UCSD-AML1 (cell line): ENCODE data around the gene ANKRD37.
"Not testable (repeated sequence)": the region's sequence is repeated elsewhere in the genome, so short reads cannot be mapped to it uniquely, and the experiment has no call there.

Experiments used
- DNase-seq: peaks from one replicate; lab custom pipeline; 2025; ENCODE audit not compliant: unreplicated experiment; lab: John Stamatoyannopoulos, UW

ANKRD37 gene, protein sequence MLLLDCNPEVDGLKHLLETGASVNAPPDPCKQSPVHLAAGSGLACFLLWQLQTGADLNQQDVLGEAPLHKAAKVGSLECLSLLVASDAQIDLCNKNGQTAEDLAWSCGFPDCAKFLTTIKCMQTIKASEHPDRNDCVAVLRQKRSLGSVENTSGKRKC

DNA sequence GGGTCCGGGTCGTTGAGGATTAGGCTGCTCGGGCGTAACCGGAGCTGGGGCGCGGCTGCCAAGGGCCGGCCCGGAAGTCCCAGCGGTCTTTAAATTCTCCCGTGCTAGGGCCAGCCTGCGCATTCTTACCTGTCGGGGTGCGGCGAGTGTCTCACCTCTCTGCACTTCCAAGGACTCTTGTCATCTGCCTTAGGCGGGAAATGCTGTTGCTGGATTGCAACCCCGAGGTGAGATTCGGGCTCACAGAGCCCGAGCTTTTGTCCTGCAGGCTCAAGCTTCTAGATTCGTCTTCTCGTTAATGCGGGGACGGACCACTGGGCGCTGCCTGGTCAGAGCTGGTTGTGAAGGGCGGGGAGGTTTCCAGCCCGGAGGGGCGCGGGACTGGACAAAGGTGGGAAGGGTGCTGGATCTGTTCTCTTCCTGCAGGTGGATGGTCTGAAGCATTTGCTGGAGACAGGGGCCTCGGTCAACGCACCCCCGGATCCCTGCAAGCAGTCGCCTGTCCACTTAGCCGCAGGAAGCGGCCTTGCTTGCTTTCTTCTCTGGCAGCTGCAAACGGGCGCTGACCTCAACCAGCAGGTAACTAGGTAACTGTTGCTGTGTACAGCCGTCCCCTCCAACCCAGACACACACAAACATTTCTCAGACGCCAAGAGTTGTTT lies at the start of gene ANKRD37:
Gene ANKRD37, plus strand, starts transcription at position 118 of the 662 bp plus-strand sequence. Its CDS starts 83 bp downstream, at position 201.
- DNase-seq = no peak

DNA sequence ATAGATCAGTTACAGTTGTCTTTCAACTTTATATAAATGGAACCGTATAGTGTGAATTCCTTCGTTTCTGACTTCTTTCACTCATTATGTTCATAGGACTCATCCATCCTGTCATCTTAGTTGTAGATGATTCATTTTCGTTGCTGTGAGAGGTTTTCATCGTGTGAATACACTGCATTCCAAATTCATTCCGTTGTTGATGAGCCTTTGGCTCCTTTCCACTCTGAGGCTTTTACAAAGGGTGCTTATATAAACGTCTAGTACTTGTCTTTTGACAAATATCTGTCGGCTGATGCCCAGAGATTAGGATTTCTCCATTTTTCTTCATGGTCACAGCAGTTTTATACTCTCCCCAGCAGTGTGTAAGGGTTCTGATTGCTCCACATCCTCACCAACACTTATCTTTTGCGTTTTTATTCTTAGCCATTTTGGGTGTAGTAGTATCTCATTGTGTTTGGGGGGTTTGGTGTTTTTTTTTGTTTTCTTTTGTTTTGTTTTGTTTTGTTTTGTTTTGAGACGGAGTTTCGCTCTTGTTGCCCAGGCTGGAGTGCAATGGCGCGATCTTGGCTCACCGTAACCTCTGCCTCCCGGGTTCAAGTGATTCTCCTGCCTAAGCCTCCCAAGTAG lies 49.6 kb upstream of the ANKRD37 start:
- no peak for DNase-seq

DNA sequence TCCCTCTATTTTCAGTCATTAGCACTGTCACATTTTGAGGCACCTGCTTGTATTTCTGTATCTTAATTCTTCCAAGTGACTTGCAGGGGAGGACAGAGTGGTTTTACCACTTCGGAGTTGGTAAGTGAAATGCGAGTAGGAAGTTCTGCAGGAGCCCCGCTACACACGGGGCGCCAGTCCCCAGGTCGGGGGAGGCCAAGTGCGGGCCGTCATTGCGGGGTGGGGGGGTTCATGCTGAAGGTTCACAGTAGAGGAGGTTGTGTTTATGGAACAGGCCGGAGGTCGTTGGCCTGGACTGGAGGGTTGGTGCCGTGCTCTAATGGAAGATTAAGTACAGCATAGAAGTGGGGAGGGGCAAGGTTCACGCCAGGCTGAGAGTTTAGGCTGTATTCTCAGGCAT lies 45.0 kb upstream of the ANKRD37 start:
- DNase-seq = no peak

DNA sequence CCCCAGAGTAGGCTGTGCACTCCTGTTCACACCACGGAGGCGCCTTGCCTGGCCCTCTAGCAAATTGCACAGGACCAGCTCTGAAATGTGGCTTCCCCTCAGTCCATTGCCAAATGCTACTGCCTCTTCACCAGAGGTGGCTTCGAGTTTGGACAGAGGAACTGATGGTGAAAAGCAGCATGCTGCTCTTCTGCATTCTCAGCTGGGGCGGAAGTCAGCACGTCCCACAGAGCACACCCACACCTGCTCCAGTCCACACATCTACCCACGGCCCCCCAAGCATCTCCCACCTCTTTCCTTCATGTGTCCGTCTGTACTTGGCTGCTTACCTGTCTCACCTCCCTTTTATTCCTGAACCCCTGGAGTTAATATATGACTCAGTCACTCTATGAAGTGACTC lies 44.4 kb upstream of the ANKRD37 start:
- no peak for DNase-seq

DNA sequence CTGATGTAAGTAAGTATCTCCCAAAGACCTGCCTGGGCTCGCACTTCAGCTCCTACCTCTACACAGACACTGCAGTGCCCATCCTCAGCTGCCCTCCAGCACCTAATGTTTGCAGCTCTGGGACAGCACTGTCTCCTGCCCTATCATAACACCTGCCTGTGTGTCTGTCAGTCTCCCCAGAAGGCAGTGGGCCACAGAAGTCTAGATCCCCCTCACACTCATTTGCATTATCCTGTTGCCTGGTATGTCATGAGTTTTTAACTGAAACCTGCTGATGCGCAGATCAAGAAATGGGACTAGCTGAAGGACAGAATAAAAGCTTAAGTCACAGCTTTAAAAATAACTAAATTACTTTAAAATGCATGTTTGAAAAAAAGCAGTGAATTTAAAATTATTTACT lies 43.9 kb upstream of the ANKRD37 start:
- DNase-seq = no peak

DNA sequence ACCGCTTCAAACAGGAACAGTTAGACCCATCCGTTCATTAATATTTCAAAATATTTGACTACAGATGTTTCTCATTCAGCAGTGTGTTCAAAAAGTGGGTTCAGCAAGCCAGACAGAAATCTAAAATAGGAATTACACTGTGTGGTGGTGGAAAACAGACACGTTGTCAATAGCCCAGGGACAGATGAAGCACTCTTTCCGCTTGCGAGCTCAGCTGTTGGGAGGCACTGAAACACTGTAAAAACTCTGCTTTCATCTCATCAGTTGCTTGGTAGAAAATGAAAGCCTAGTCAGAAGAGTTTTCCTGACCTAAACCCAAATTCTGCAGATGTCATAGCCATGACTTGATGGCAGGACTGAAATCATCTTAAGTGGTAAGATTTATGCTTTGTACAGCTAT lies 39.4 kb upstream of the ANKRD37 start:
- DNase-seq = no peak

DNA sequence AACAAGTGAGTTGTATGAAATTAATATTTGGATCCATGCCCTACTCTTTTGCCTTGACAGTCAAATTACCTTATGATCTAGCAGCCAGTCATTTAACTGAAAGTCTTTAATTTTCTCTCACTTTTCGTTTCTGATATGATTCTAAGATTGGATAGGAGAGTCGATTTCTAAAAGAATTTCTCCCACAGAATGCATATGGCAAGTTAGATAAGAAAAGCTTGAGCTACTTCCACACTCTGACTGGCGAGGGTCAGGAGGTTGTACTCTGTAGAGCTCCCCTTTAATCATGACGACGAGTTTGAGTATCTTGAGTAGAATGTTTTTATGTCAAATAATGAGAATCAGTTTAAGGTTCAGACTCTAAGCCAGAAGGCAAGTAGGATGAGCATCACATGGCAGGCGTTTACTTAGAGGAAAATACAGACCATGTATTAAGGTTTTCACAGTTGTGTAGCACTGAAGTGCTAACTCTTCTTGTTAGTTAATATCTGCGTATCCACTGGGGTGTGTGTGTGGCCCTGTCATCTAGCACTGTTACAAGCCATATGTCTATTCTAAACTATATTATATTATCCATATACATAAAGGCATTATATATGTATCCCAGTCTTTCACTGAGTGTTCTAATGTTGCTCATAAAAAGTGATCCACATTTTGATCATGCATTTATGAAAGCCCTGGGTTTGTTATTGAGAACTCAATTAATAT lies 38.8 kb upstream of the ANKRD37 start:
- no peak for DNase-seq

DNA sequence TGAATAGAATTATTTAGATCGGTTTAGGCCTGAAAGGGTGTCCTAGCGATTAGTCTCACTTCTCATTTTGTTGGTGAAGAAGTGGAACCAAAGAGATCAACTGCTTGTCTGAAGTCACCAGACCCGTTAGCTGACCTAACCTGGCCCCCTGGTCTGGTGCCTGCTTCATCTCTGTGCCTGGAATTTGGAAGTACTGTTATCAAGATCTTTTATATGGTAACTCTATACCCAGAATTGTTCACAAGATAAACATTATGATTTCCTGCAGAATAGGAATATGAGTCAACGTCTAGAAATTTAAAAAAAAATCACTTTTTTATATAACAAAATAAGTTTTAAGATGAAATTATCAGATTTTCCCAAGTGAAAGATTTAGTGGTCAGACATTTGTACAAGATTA lies 38.1 kb upstream of the ANKRD37 start:
- DNase-seq = no peak

DNA sequence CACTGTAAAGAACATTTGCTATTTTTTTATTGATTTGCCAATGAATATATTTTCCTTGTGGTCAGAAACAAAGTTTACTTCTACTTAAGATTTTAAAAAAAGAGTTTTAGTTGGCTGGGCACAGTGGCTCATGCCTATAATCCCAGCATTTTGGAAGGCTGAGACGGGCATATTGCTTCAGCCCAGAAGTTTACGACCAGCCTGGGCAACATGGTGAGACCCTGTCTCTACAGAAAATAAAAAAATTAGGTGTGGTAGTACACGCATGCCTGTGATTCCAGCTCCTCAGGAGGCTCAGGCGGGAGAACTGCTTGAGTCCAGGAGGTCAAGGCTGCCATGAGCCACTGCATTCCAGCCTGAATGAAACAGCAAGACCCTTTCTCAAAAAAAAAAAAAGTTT lies 37.7 kb upstream of the ANKRD37 start:
- no peak for DNase-seq

DNA sequence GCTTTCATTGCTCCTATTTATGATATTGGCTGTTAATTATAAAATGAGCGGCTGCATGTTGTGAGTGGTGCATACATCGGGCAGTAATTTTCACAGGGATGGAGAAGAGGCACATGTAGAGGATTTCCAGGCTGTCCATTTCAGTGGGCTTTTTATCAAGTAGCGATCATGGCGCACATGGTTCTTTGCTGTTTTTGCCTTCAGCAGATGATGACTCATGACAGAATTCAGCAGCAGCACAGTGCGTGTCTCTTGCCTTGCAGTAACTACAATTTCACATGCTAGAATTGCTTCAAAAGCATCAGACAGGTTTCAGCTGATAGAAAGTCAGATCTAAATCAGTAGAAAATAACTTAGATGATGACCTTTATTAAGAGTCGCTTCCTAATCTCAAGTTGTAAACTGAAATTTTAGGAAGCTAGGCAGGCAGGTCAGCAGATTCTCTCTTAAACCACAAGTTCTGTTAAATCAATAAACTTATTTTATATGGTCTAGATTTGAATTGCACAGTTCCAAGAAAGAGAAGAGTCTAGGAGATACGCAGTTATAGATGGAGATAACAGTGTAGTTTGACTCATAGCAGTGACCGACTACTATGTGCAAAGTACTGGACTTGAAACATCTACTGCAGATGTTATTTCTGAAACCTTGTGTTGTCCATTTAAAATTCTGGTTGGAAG lies 36.7 kb upstream of the ANKRD37 start:
- no peak for DNase-seq

DNA sequence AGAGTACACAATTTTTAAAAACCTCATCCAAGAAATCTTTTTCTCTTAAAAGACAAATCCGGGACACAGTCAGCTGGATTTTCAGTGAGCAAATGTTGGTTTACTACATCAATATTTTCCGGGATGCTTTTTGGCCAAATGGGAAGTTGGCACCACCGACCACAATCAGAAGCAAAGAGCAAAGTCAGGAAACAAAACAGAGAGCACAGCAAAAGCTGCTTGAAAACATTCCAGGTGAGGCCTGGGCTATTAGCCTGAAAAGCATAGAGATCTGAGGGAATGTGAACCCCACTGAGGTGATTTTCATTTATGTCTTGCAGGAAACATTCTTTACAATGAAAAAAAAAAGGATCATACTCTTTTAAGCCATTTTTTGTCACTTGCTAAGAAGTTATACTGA lies 34.8 kb upstream of the ANKRD37 start:
- DNase-seq = no peak

DNA sequence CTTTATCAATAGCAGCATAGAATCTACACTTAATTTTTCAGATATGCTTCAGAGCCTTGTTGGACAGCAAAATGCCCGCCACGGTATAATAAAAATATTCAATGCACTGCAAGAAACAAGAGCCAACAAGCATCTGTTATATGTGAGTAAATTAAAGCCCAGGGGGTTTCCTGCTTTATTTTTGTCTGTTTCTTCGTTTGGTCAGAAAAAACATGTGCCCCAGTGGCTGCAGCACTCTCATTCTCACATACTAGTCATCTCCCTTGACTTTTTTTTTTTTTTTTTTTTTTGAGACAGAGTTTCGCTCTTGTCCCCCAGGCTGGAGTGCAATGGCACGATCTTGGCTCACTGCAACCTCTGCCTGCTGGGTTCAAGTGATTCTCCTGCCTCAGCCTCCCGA lies 34.1 kb upstream of the ANKRD37 start:
- DNase-seq = not testable (repeated sequence)

DNA sequence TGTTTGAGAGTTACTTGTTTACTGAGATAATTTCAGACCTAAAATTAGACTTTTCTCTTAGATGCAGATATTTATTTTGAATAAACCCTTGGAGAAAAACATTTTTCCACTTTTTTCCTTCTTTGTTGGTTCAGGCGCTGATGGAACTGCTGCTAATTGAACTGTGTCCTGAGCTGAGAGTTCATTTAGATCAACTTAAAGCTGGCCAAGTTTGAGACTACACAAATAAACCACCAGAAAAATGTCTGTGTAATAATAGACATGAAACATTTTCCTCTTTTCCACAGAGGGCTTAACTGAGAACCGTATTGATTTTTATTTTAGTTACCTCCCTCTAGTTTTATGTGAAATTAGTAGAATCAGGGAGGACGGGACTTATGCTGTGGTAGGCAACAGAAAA lies 33.4 kb upstream of the ANKRD37 start:
- DNase-seq = no peak

DNA sequence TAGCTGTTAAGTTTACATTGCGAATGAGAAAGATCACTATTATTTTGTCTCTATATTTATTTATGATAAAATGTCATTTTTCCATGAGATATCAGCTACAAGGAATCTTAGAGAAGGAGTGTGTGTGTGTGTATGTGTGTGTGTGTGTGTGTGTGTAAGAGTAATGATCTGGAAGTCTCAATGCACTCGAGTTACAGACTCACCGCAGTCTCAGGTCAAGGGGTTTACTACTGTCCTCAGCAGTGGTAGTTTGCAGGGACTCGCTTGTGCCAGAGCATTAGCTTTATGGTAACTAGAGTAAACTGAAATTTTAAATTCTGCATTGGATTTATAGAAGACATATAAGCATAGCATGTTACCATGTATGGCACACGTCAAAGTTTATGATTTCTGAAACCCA lies 31.8 kb upstream of the ANKRD37 start:
- DNase-seq = no peak

DNA sequence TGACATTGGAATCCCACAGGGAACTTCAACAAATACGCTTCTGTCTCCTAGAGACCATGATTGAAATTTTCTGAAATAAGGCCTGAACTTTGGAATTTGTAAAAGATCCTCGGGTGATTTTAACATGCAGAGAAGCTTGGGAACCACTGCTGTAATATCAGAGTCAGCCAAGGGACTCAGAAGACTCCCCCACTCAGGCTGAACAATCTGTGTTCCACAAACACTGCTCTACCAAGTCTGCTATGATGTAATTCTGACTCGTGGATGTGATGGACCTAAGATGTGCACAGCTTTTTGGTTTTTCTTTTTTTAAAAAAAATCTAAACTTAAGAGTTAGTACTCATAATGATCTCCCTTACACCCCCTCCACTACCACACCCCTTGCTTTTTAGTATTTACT lies 26.9 kb upstream of the ANKRD37 start:
- no peak for DNase-seq

DNA sequence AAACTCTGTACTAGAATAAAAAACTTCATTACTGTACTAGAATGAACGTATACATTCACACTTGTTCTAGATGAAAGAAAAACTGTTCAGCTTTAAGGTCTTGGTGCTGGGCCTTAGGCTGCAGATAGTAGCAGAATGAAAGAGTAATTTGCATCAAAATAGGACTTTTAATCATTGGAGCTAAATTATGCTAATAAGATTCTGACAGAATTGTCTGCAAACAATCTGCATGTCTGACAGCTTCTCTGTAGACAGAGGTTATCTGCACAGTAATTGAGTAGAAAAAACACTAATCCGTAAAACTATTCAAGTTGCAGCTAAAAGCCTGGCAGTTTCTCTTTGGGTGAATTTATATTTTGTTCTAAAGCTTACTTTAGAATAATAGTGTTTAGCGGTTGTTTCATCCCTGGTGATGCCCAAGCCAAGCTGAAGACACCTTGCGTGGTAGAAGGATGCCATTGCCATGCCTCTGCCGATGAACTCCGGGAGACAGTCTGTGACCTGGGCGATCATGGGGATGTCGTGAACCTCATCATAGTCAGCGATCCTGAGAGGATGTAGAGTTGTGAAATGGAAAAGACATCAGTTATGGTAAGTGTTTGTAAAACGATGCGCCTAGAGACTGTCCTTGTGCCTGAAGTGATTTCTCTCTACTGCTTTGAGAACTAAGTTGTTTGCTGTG lies 26.2 kb upstream of the ANKRD37 start:
- no peak for DNase-seq

DNA sequence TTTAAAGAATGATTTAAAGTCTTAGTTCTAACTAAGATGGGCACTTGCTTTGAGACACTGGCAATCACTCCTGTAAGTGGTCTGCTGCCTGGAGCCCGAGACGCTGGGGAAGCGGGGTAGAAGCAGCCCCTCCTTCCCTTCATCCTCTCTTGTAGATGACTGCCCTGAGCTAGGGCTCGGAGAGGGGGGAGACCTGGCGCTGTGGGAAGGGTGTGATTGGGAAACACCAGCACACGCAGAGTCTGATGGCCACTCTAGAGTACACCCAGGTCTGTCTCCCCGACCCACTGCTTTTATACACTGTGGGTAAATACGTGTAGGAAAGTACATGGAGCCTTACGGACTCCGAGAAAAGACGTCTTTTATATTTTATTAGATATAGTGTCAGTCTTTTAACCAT lies 24.9 kb upstream of the ANKRD37 start:
- no peak for DNase-seq

DNA sequence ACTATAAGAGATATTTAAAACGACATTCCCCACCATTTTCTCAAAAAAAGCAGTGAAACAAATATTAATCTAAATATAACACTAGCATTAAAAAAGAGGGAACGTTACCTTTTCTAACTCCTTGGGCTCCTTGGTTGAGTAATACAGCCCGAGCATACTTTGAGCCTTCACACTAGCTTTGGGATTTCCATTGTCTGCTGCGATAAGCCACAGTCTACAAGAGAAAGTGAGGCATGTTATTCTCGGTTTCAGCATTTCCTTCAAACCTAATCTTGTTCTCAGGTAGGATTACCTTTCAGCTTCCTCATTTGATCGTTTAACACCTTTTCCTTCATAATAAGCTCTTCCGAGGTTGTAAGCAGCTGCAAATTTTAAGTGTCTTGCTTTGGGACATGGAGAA lies 22.6 kb upstream of the ANKRD37 start:
- DNase-seq = no peak

DNA sequence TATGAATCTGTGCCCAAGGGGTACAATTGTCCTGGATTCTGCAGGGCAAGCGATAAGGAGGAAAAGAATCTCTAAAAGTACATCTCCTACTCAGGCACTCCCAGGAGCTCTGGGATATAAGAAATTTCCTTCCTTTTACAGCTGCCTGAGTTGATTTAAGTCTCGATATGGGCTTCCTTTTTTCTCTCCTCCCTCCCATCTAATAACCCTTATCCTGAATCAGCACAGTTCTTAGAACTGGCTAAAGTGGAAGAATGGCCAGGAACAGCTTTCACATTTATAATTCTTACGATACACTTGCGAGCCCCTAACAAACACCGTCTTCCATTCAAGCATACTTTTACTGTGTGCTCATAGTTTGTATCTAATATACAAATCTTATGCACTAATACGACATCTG lies 22.1 kb upstream of the ANKRD37 start:
- DNase-seq = no peak

DNA sequence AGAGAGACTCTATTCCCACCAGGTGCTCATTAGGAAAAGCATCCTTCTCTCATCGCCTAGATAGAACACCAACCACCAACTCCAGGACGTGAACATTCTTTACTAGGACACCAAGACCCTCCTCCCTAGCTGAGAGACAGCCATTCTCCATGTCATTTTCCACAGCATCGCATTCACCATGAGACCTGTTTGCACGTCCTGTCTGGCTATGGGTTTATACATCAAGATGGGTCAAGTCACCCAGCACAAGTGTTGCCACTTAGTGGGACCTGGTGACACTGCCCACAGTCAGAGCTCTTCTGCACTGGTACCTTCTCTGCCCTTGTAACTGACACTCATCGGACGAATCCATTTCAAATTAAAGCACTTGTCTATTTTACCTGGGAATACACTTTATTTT lies 18.4 kb upstream of the ANKRD37 start:
- no peak for DNase-seq
